ENCODE measurements around the gene SYT7. TPM values are rescaled to one million over a fixed set of nuclear protein-coding genes. Genes with fewer than 3 reads are reported as not detected.

SYT7 gene
- total RNA-seq, 2 donors from 2014 or later, result 8.6 to 12.2 TPM

- H3K27ac ChIP-seq, result no peak overlapping the region
- no peaks in the 10 kb centered on the region for H3K4me1 ChIP-seq
- intact Hi-C loops (cut with DNase I), result loop anchor here (5.0 kb wide), 2 partner anchors 40 to 160 kb away; no protein-coding TSS in a partner anchor
- peak; percentile 77 to 95 (median 86) for TF ChIP-seq CTCF (IDR thresholded peaks at IDR 0.05)
- TF ChIP-seq POLR2A (IDR thresholded peaks at IDR 0.05), result no peak
- DNase-seq, result peak; percentile 37 to 60 (median 46)
- H3K4me3 ChIP-seq, result no peak overlapping the region
- WGBS, 2 donors, result 3 to 4% methylated on average over 5 to 18 of the region's 18 CpGs
- no peaks in the 10 kb centered on the region for H3K36me3 ChIP-seq (replicated peaks in 1 of 2; ENCODE audit: insufficient read depth in 1 of 2, low read depth in 2 of 2)
- peaks cover 0 to 4% of the 10 kb centered on the region in 2 donors for H3K27me3 ChIP-seq
- no peaks in the 10 kb centered on the region for H3K9me3 ChIP-seq
- ATAC-seq, result no peak
These were observed 103.1 kb downstream of the SYT7 start for GRCh38 chr11:61477727-61478148.

GRCh38 chr11:61477126-61477525 is 103.8 kb downstream of the SYT7 start:
- TF ChIP-seq POLR2A (IDR thresholded peaks at IDR 0.05) (no peak), CTCF (IDR thresholded peaks at IDR 0.05) (no peak)
- intact Hi-C loops (cut with DNase I), result loop anchor here (5.0 kb wide), 2 partner anchors 40 to 160 kb away; no protein-coding TSS in a partner anchor
- Histone ChIP-seq H3K27ac (no peak overlapping the region), H3K4me3 (no peak overlapping the region), H3K9me3 (no peaks in the 10 kb centered on the region), H3K27me3 (peaks cover 0 to 4% of the 10 kb centered on the region in 2 donors), H3K36me3 (replicated peaks in 1 of 2; ENCODE audit: insufficient read depth in 1 of 2, low read depth in 2 of 2) (no peaks in the 10 kb centered on the region), H3K4me1 (no peaks in the 10 kb centered on the region)
- DNase-seq (no peak), ATAC-seq (no peak)
- 50 to 51% methylated on average over 8 of the region's 8 CpGs for WGBS, 2 donors

GRCh38 chr11:61476371-61476770 is 104.5 kb downstream of the SYT7 start:
- Histone ChIP-seq H3K27ac (no peak overlapping the region), H3K4me3 (no peak overlapping the region), H3K27me3 (peaks cover 0 to 4% of the 10 kb centered on the region in 2 donors), H3K4me1 (no peaks in the 10 kb centered on the region), H3K36me3 (replicated peaks in 1 of 2; ENCODE audit: insufficient read depth in 1 of 2, low read depth in 2 of 2) (no peaks in the 10 kb centered on the region), H3K9me3 (no peaks in the 10 kb centered on the region)
- DNase-seq (no peak), ATAC-seq (no peak)
- TF ChIP-seq POLR2A (IDR thresholded peaks at IDR 0.05), result no peak
- 57 to 80% methylated on average over 1 to 3 of the region's 3 CpGs for whole genome bisulfite sequencing, 2 donors
- intact Hi-C loops (cut with DNase I), result loop anchor here (5.0 kb wide), 2 partner anchors 41 to 161 kb away; no protein-coding TSS in a partner anchor

- H3K4me3 ChIP-seq, result no peak overlapping the region
- no peak overlapping the region for H3K27ac ChIP-seq
- DNase-seq, result no peak
- H3K9me3 ChIP-seq, result no peaks in the 10 kb centered on the region
- H3K4me1 ChIP-seq, result no peaks in the 10 kb centered on the region
- 88 to 93% methylated on average over 1 of the region's 1 CpG for WGBS, 2 donors
- no peak for ATAC-seq
- TF ChIP-seq POLR2A (IDR thresholded peaks at IDR 0.05) (no peak), CTCF (IDR thresholded peaks at IDR 0.05) (no peak)
- peaks cover 0 to 4% of the 10 kb centered on the region in 2 donors for H3K27me3 ChIP-seq
- intact Hi-C loops (cut with DNase I), result loop anchor here (5.0 kb wide), 2 partner anchors 42 to 162 kb away; no protein-coding TSS in a partner anchor
- H3K36me3 ChIP-seq (replicated peaks in 1 of 2; ENCODE audit: insufficient read depth in 1 of 2, low read depth in 2 of 2), result no peaks in the 10 kb centered on the region
These were observed 105.4 kb downstream of the SYT7 start for GRCh38 chr11:61475433-61475832.

GRCh38 chr11:61474013-61474643 is 106.7 kb downstream of the SYT7 start:
- no peak for ATAC-seq
- peaks cover 0 to 4% of the 10 kb centered on the region in 2 donors for H3K27me3 ChIP-seq
- DNase-seq, result no peak
- no peak overlapping the region for H3K4me3 ChIP-seq
- H3K36me3 ChIP-seq (replicated peaks in 1 of 2; ENCODE audit: insufficient read depth in 1 of 2, low read depth in 2 of 2), result no peaks in the 10 kb centered on the region
- TF ChIP-seq CTCF (IDR thresholded peaks at IDR 0.05) (no peak), POLR2A (IDR thresholded peaks at IDR 0.05) (no peak)
- no peak overlapping the region for H3K27ac ChIP-seq
- H3K9me3 ChIP-seq, result no peaks in the 10 kb centered on the region
- intact Hi-C loops (cut with DNase I), result no loop called here
- no peaks in the 10 kb centered on the region for H3K4me1 ChIP-seq
- WGBS, 2 donors, result 80 to 92% methylated on average over 6 of the region's 6 CpGs
